ENCODE results near the gene USP12.
"Not testable (repeated sequence)": the region's sequence is repeated elsewhere in the genome, so short reads cannot be mapped to it uniquely, and the experiment has no call there.

Gene USP12, protein sequence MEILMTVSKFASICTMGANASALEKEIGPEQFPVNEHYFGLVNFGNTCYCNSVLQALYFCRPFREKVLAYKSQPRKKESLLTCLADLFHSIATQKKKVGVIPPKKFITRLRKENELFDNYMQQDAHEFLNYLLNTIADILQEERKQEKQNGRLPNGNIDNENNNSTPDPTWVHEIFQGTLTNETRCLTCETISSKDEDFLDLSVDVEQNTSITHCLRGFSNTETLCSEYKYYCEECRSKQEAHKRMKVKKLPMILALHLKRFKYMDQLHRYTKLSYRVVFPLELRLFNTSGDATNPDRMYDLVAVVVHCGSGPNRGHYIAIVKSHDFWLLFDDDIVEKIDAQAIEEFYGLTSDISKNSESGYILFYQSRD

DNA sequence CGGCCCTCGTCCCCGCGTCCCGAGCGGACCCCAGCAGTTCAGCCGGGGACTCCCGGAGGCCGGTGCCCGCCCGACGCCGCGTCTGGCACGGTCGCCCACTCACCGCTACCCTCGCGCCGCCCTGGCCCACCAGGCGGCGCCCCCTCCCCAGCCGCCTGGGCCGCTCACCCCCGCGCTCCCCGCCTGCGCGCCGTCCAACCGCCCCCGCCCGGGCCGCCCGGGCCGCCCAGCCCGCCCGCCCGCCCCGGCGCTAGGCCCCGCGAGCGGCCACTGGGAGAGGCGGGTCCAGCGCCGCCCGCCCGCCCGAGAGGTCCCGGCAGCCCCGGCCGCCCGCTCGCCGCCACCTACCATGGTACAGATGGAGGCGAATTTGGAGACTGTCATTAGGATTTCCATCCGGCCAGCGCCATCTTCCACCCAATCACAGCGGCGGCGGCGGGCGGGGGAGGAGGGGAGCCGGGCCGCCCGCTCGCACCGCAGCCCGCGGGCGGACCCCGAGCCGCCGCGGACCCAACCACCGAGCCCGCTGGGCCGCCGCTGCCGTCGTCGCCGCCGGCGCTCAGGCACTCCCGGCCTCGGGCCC is at the start of gene USP12:
Gene USP12 (minus strand): TSS at position 568 of the 583 bp plus-strand sequence. CDS start 172 bp downstream, at position 396.
- no peak for DNase-seq

DNA sequence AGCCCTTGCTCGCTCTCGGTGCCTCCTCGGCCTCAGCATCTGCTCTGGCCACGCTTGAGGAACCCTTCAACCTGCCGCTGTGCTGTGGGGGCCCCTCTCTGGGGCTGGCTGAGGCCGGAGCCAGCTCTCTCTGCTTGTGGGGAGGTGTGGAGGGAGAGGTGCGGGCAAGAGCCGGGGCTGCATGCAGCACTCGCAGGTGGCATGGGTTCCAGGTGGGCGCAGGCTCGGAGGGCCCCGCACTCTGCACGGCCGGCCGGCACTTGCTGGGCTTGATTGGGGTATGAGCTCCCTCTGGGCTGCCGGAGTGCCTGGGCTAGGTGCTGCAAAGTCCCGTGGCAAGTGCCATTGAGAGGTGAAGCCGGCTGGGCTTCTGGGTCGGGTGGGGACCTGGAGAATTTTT is 48.0 kb upstream of the USP12 start:
- no peak for DNase-seq

DNA sequence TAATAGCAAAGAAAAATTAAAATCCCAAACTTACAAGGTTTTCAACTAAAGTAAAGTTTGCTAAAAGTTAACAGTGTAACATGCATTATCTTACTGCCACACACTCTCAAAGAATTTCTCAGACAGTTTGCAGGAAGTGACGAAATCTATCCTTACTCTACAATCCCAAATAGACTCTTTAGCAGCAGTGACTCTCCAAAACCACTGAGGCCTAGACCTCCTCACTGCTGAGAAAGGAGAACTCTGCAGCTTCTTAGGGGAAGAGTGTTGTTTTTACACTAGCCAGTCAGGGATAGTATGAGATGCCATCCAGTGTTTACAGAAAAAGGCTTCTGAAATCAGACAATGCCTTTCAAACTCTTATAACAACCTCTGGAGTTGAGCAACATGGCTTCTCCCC is 47.2 kb upstream of the USP12 start:
- DNase-seq: not testable (repeated sequence)

DNA sequence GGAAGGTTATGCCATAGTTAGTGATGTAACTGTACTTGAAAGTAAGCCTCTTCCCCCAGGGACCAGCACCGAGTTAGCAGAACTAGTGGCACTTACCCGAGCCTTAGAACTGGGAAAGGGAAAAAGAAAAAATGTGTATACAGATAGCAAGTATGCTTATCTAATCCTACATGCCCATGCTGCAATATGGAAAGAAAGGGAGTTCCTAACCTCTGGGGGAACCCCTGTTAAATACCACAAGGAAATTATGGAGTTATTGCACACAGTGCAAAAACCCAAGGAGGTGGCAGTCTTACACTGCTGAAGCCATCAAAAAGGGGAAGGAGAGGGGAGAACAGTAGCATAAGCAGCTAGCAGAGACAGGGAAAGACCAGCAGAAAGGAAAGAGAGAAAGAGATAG is 46.2 kb upstream of the USP12 start:
- DNase-seq: not testable (repeated sequence)

DNA sequence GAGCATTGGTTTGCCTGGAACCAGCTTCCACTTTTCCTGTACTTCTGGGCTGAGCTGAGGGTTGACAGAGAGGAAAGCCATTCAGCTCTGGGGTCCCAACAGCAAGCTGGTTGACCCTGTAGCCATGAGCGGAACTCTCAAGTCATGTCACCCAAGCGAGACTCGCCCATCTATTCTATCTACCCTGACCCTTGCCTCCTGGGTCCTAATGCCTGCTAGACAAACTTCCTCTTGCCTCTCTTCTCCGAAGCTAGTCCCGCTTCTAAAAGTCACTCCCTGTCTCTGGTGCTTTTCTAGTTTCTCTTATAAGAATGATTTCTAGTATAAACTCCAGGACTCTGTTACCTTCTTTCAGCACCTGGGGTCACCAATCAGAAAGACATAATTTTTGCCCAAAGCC is 41.8 kb upstream of the USP12 start:
- DNase-seq: not testable (repeated sequence)

DNA sequence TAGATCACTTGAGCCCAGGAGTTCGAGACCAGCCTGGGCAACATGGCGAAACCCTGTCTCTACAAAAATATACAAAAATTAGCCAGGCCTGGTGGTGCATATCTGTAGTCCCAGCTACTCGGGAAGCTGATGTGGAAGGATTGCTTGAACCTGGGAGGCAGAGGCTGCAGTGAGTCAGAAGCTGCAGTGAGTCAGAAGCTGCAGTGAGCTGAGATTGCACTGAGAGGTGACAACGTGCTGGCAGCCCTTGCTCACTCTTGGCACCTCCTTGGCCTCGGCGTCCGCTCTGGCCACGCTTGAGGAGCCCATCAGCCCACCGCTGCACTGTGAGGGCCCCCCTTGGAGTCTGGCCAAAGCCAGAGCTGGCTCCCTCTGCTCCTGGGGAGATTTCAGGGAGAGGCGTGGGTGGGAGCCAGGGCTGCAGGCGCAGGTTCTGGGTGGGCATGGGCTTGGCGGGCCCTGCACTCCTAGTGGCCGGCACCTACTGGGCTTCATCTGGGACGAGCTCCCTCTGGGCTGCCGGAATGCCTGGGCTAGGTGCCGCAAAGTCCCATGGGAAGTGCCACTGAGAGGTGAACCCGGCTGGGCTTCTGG is 40.3 kb upstream of the USP12 start:
- no peak for DNase-seq

DNA sequence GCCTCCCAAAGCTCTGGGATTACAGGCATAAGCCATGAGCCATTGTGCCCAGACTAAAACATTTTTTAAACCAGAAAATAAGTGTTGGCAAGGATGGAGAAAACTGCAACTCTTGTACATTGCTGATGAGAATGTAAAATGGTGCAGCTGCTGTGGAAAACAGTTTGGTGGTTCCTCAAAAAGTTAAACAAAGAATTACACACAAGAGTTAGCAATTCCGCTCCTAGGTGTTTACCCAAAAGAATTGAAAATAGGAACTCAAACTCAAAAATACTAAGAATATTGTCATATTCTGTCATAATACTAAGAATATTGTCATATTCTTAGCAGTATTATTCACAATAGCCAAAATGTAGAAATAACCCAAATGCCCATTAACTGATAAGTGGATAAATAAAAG is 39.7 kb upstream of the USP12 start:
- no peak for DNase-seq

DNA sequence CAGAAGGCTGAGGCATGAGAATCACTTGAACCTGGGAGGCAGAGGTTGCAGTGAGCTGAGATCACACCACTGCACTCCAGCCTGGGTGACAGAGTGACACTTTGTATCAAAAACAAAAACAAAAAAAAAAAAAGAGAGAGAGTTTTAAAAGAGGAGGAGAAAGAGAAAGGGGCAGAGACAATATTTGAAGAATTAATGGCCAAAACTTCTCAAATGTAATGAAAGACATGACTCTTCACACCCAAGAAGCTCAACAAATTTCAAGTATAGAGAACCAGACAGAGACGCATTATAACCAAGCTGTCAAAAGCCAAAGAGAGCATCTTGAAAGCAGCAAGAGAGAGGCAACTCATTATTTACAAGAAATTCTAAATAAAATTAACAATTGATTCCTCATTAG is 36.9 kb upstream of the USP12 start:
- DNase-seq: no peak

DNA sequence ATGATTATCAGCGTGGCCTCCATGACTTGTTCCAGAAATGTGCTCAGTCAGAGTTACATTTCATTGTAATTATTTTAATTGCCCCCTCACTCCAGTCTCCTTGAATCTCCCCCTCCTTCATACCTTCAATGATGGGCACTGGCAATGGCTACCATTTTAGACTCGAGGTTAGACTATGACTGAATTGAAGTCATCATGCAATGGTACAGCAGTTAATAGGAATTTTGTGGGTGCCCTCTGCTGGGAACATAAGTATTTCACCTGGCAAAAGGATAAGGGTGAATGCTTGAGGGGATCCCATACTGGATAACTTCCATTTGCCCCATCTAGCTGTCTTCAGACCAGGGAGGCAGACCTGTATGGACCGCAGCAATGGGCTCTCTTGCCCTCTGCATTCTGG is 32.2 kb upstream of the USP12 start:
- DNase-seq: no peak

DNA sequence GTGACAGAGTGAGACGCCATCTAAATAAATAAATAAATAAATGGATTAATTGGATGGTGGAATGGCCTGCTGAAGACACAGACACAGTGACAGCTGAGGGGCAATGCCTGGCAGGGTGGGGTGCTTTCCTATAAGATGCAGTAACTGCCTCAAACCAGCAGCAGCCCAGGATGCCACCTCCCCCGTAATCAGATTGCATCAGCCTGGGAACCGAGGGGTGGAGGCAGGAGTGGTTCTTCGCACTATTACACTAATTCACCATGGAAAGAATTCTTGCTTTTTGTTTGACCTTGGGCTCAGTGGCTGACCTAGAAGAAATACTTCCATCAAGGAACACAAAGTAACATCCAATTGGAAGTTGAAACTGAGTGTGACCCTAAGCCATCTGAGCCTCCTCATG is 31.6 kb upstream of the USP12 start:
- no peak for DNase-seq

DNA sequence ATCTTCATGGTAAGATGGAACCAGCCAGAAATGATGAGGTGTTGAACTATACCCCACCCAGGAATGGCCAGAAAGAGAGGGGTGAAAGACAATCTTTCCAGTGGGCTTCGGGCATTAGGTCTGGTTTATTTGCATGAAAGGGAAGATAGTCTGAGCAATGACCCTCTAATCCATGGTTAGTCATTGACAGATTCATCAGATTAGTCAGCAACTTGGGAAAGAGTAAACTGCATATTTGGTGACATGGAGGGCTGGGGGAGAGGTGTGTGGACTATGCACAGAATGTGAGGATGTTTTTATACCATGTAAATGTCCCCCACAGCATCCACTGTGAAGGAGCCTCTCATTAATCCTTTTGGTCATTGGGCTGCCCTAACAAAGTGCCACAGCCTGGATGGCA is 30.1 kb upstream of the USP12 start:
- DNase-seq: no peak

DNA sequence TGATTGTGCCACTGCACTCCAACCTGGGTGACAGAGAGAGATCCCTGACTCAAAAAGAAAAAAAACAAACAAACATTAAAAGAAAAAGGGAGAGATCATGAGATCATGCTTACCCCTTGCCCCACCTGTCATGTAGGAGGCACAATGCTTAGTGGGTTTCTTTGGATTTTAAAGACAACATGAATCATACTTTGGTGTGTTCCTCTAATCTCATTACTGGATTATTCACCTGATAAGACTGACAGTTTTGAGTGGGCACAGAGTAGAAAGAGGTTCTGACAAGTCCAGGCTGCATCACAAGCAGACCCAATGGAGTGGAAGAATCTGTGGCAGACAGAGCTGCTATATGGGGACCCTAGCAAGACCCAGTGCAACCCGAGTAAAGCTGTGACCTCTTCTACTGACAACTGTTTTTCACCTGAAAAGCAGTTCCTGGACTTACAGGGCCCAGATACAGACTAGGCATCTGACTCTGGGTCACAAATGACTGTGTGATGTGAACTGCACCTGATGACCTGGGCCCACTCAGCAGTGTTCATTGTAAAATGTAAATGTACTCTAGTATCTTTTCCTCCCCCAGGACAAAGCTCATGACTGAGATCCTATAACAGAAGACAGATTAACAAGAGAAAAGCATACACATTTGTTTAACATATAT is 28.9 kb upstream of the USP12 start:
- DNase-seq: no peak

DNA sequence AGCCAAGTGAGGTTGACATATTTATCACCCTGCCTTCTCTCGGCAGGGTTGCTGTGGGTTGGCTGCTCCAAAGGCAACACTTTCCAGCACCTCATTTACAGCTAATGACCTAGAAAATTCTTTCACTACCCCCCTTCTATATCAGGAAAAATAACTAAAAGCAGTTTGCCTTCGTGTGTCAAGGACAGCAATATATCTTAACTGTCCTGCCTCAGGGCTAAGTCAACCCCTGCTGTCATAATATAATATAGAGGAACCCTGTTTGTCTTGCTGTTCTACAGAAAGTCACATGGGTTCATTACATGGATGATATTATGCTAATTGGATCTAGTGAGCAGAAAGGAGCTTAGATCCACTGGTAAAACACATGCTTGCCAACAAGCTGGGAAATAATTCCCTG is 28.1 kb upstream of the USP12 start:
- DNase-seq: no peak

DNA sequence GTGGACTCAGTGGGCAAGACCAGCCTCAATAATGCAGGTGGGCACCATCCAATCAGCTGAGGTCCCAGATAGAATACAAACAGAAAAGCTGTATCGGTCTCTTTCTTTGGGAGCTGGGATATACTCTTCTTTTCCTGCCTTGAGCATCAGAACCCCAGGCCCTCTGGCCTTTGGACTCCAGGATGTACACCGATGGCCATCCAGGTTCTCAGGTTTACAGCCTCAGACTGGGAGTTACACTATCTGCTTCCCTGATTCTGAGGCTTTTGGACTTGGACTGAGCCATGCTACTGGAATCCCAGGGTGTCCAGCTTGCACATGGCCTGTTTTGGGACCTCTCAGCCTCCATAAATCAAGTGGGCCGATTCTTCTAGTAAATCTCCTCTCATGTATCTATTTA is 27.6 kb upstream of the USP12 start:
- DNase-seq: no peak

DNA sequence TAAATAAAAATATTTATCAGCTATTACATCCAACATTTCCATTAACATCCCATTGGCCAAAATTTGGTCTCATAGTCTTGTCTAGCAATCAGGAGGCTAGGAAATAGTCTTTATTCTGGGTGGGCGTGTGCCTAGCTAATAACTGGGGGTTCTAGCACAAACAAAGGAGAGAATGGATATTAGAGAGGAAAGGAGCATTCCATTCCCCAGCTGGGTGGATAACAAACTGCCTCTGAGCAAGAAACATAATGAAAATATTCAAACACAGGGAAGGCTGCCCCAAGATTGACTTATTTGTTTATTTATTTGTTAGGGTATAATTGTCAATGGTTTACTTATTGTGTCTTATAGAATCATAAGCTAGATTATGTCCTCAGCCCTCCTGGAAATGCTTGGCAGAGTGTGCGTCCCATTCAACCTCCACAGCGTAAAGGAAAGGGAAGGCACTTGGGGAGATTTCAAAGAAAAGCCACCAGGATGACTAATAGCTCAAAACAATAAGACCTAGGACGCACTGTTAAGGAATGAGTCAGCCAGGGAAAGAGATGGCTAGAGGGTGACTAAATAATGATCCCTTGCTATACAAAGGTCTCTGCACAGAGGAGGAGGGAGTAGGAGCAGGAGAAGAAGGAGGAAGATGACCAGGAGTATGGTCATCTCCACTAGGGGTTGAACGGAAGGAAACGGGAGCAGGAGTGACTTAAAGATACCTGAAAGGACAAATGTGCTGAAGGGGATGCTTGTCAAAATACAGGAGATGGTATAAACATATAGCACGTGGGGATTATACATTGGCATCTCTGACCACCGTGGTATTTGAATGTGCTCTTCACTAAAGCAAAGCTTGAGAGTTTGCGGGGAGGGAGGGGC is 23.5 kb upstream of the USP12 start:
- DNase-seq: no peak

DNA sequence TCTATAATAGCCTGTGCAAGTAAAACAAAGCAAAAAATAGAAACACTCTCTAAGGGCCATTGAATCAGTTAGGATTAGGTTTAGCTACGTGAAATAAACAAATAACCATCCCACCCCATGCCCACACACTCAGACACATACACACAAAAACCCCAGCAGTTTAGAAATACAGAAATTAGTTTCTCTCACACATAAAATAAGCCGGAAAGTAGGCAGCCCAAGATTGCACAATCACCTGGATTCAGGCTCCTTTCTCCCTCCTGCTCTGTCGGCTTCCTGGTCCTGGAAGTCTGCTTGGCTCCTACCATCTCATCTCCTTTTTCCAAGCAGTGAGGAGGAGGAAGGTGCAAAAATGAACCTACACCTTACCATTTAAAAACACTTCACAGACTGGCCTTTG is 22.6 kb upstream of the USP12 start:
- no peak for DNase-seq

DNA sequence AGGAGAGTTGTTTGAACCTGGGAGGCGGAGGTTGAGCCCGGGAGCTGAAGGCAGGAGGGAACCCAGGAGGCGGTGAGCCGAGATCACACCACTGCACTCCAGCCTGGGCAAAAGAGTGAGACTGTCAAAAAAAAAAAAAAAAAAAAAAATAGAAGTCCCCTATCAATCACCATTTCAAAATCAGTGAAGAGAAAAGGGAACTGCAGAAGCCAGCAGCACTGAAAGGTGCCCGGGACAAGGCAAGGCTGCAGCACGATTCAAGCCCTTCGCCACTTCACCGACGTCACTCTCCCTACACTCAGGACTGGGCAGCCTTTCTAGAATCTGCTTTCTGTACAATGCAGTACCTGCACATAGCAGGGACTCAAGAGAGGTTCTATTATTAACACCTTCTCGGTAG is 21.9 kb upstream of the USP12 start:
- DNase-seq: no peak

DNA sequence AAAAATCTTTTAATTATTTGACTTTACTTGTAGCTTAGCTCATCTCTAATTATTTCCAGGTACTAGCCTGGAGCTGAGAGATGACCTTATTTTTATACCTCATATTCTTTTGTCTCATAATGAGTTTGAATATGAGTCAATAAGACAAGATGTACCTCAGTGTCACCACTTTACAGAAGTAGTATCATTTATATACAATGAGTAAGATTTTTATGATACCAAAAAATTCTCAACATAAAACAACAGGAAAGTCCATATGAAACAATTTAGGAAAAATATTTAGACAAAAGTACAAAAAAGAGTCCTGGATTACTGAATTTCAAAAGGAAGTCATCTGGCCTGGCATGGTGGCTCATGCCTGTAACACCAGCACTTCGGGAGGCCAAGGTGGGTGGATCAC is 21.4 kb upstream of the USP12 start:
- no peak for DNase-seq

DNA sequence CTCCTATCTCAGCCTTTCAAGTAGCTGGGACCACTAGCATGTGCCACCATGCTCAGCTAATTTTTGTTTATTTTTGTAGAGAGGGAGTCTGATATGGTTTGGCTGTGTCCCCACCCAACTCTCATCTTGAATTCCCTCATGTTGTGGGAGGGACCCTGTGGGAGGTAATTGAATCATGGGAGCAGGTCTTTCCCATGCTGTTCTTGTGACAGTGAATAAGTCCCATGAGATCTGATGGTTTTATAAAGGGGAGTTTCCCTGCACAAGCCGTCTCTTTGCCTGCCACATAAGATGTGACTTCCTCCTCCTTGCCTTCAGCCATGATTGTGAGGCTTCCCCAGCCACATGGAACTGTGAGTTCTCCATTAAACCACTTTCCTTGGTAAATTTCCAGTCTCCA is 20.8 kb upstream of the USP12 start:
- DNase-seq: not testable (repeated sequence)

DNA sequence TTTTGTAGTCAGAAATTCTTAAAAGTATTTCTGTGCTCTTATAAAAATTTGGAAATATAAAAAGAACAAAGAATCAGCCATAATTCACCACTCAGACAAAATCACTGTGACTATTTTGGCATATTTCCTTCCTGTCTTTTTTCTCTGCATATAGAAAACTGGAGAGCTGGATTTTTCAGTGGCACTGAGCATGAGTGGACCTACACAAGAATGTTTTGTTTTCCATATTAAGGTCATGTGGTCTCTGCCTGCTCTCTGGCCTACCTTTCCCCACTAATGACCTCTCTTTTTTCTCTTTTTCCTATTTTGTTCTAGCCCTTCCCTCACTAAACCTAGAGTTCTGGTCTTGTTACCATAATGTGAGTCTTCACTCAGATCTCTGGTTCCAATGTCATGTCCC is 17.6 kb upstream of the USP12 start:
- no peak for DNase-seq

DNA sequence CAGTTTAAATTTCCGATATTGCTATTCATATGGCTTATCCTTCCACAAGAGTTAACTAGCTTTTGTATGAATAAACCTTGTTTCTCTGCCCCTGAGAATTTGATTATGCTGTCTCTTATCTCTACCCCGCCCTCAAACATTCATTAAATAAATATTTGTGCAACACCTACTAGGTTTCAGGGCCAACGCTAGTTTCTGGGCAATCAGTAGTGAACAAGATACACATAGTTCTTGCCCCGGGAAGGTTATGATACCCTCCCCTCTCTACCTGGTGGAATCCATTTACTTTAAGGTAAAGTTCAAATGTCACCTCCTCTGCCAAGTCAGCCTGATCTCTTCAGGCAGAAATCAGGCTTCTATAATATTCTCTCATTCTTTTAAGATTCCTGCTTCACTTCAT is 16.6 kb upstream of the USP12 start:
- no peak for DNase-seq

DNA sequence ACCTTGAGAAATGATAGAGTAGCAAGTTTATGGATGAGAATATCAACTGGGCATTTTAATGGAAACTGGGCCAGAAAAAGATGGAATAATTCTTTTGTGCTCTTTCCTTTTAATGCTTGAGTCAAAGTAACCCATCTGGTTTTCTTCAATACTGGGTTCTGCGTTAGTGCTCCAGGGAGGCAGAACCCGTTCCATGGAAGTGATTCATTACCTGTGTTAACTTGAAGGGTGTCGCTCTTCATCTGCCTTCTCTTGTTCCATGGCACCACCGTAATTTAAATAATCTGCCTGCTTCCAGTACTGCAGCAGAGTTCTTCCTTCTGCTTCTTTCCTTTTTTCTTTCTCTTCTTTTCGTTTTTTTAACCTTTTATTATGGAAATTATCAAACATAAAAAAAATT is 14.7 kb upstream of the USP12 start:
- DNase-seq: no peak

DNA sequence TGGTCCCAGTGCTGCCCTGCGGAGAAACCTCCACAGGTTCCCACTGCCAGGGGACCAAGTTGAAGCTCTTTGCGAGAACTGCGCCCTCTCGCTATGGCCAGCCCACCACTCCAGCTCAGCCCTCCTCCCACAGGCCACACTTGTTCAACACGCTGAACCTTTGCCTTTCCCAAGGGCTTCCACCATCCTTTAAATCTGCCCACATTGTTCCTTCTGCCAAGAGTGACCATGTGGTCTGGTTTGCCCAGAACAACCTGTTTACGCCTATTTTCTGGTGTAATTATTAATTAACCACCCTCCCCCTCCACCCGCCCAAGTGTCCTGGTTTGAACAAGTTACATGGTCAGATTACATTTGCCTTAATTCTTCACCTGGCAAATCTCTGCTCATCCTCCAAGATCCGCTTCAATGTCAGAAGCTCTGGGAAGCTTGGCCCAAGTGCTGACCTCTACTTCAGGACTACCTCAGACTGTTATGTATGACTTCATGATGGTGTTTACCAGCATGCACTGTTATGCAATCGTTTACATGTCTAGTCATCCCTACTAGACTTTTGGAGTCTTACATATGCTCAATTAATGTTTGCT is 12.0 kb upstream of the USP12 start:
- no peak for DNase-seq

Measured in NCI-H2081 (cell line).